ENCODE results near the gene ATAT1. TPM values are rescaled to one million over a fixed set of nuclear protein-coding genes. Genes with fewer than 3 reads are reported as not detected.

Gene ATAT1
- total RNA-seq, 1 donor from 2014 or later, result 13.7 TPM

GRCh38 chr6:30635834-30636233 lies 9.2 kb downstream of the ATAT1 start:
- no peak for DNase-seq (ENCODE audit: low spot score in 2 of 2)
- H3K27me3 ChIP-seq, result no peaks in the 10 kb centered on the region
- peaks cover 12 to 24% of the 10 kb centered on the region in 2 donors for H3K36me3 ChIP-seq
- H3K27ac ChIP-seq, result no peak overlapping the region
- intact Hi-C loops (cut with DNase I), result no loop called here
- H3K4me3 ChIP-seq, result no peak overlapping the region
- no peaks in the 10 kb centered on the region for H3K4me1 ChIP-seq
- no peaks in the 10 kb centered on the region for H3K9me3 ChIP-seq
- no peak for TF ChIP-seq CTCF (IDR thresholded peaks at IDR 0.05)

- no peak overlapping the region for H3K27ac ChIP-seq
- H3K36me3 ChIP-seq, result peaks cover 12 to 30% of the 10 kb centered on the region in 2 donors
Measured at GRCh38 chr6:30640481-30640880, 13.8 kb downstream of the ATAT1 start.

GRCh38 chr6:30641048-30641447 lies 14.4 kb downstream of the ATAT1 start:
- Histone ChIP-seq H3K4me3 (no peak overlapping the region), H3K36me3 (peaks cover 12 to 30% of the 10 kb centered on the region in 2 donors), H3K27ac (no peak overlapping the region), H3K9me3 (no peaks in the 10 kb centered on the region), H3K4me1 (no peaks in the 10 kb centered on the region), H3K27me3 (no peaks in the 10 kb centered on the region)
- no peak for DNase-seq (ENCODE audit: low spot score in 2 of 2)
- no peak for TF ChIP-seq CTCF (IDR thresholded peaks at IDR 0.05)
- intact Hi-C loops (cut with DNase I), result no loop called here

More at GRCh38 chr6:30640481-30640880, 13.8 kb downstream of the ATAT1 start:
- no peak overlapping the region for H3K4me3 ChIP-seq
- no peak for TF ChIP-seq CTCF (IDR thresholded peaks at IDR 0.05)
- no peaks in the 10 kb centered on the region for H3K27me3 ChIP-seq
- H3K4me1 ChIP-seq, result no peaks in the 10 kb centered on the region
- intact Hi-C loops (cut with DNase I), result no loop called here
- DNase-seq (ENCODE audit: low spot score in 2 of 2), result no peak
- no peaks in the 10 kb centered on the region for H3K9me3 ChIP-seq

- Histone ChIP-seq H3K27ac (no peak overlapping the region), H3K4me1 (peaks cover 0 to 12% of the 10 kb centered on the region in 2 donors), H3K27me3 (no peaks in the 10 kb centered on the region), H3K4me3 (no peak overlapping the region), H3K9me3 (no peaks in the 10 kb centered on the region), H3K36me3 (peaks cover 12 to 25% of the 10 kb centered on the region in 2 donors)
- DNase-seq (ENCODE audit: low spot score in 2 of 2), result no peak
- intact Hi-C loops (cut with DNase I), result no loop called here
- TF ChIP-seq CTCF (IDR thresholded peaks at IDR 0.05), result no peak
Measured at GRCh38 chr6:30643656-30644055, 17.0 kb downstream of the ATAT1 start.

- DNase-seq (ENCODE audit: low spot score in 2 of 2), result no peak
- TF ChIP-seq CTCF (IDR thresholded peaks at IDR 0.05), result no peak
- no peaks in the 10 kb centered on the region for H3K9me3 ChIP-seq
- peaks cover 12 to 25% of the 10 kb centered on the region in 2 donors for H3K36me3 ChIP-seq
- intact Hi-C loops (cut with DNase I), result no loop called here
- no peaks in the 10 kb centered on the region for H3K27me3 ChIP-seq
- peaks cover 0 to 12% of the 10 kb centered on the region in 2 donors for H3K4me1 ChIP-seq
- no peak overlapping the region for H3K4me3 ChIP-seq
- H3K27ac ChIP-seq, result no peak overlapping the region
Measured at GRCh38 chr6:30644769-30645168, 18.1 kb downstream of the ATAT1 start.

GRCh38 chr6:30645989-30646388 lies 19.3 kb downstream of the ATAT1 start:
- DNase-seq (ENCODE audit: low spot score in 2 of 2), result no peak
- TF ChIP-seq CTCF (IDR thresholded peaks at IDR 0.05), result no peak

More at GRCh38 chr6:30645989-30646388, 19.3 kb downstream of the ATAT1 start:
- Histone ChIP-seq H3K9me3 (no peaks in the 10 kb centered on the region), H3K4me1 (peaks cover 0 to 12% of the 10 kb centered on the region in 2 donors), H3K4me3 (no peak overlapping the region), H3K27ac (no peak overlapping the region), H3K36me3 (peaks cover 7 to 20% of the 10 kb centered on the region in 2 donors), H3K27me3 (no peaks in the 10 kb centered on the region)
- intact Hi-C loops (cut with DNase I), result loop anchor here (2.0 kb wide), 1 partner anchor 27 kb away; the partner anchor contains the start of gene DHX16

Measured in ascending aorta (tissue), 2 donors.